ENCODE results near the gene STXBP4. TPM values are rescaled to one million over a fixed set of nuclear protein-coding genes. Genes with fewer than 3 reads are reported as not detected.

Gene STXBP4
- total RNA-seq, 1 experiment from 2014 or later = 16.5 TPM

DNA sequence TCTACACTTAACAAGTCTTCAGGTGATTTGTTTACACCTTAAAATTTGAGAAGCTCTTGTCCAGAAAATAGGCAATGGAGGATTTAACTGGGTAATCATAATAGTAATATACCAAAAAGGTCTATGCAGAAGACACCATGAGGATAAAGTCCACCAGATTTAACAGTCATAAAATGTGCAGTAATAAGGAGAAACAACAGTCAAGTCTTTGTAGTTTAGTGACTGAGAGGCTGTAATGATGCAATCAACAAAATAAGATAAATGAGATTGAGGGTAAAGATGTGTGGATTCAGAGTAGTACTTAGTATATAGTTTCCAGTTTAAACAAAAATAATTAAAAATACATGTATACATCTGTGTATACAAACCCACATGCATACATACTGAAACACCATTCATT is 91.2 kb downstream of the STXBP4 start:
- no peak overlapping the region for H3K56ac ChIP-seq (ENCODE audit: insufficient read length, low read depth, low read length)
- DNase-seq = no peak
- no peak overlapping the region for H3K9ac ChIP-seq (ENCODE audit: extremely low read depth, insufficient read length, low read length)
- no peak overlapping the region for H3K23ac ChIP-seq (ENCODE audit: insufficient read length, low read depth, low read length)
- no peaks in the 10 kb centered on the region for H3K23me2 ChIP-seq (ENCODE audit: insufficient read length, low read depth, low read length, poor library complexity, severe bottlenecking)
- no peaks in the 10 kb centered on the region for H3K36me3 Mint-ChIP-seq (ENCODE audit: insufficient read depth in 1 of 3, low read depth in 3 of 3)
- no peak overlapping the region for H2BK20ac ChIP-seq (ENCODE audit: low read depth, low read length, poor library complexity, severe bottlenecking)
- H3K18ac ChIP-seq (ENCODE audit: insufficient read length, low read depth, low read length) = no peak overlapping the region
- H3K27me3 ChIP-seq (ENCODE audit: insufficient read depth, low read length) = no peaks in the 10 kb centered on the region
- H3K4me3 Mint-ChIP-seq = no peak overlapping the region
- no peak overlapping the region for H2BK5ac ChIP-seq (ENCODE audit: insufficient read length, low read length)
- no peak overlapping the region for H4K5ac ChIP-seq (ENCODE audit: insufficient read length, low read depth, low read length)
- no peak overlapping the region for H3K4ac ChIP-seq (ENCODE audit: low read depth, low read length)
- H3K14ac ChIP-seq (ENCODE audit: insufficient read depth, low read length) = no peak overlapping the region
- no peak overlapping the region for H3T11ph ChIP-seq (ENCODE audit: low read length)
- no peaks in the 10 kb centered on the region for H4K20me1 ChIP-seq (ENCODE audit: control insufficient read depth, insufficient read depth, insufficient read length)
- no peaks in the 10 kb centered on the region for H3K27me3 Mint-ChIP-seq (ENCODE audit: low read depth)
- no peak overlapping the region for H3K4me2 ChIP-seq (ENCODE audit: insufficient read depth, insufficient read length, low read length)
- no peak for TF ChIP-seq CTCF (conservative IDR thresholded peaks at IDR 0.05)
- no peaks in the 10 kb centered on the region for H3K4me1 Mint-ChIP-seq
- H2BK12ac ChIP-seq (ENCODE audit: insufficient read length, low read depth, low read length) = no peak overlapping the region
- H2BK120ac ChIP-seq (ENCODE audit: low read depth, low read length, poor library complexity, severe bottlenecking) = no peak overlapping the region
- no peak overlapping the region for H3K27ac Mint-ChIP-seq
- H2AK5ac ChIP-seq (ENCODE audit: insufficient read length, low read length) = no peak overlapping the region
- H2AFZ ChIP-seq (ENCODE audit: low read length) = no peak overlapping the region
- no peaks in the 10 kb centered on the region for H3K9me3 ChIP-seq (ENCODE audit: control insufficient read depth, low read depth, low read length)
- no peak overlapping the region for H3K27ac ChIP-seq (ENCODE audit: insufficient read length, low read depth, low read length)
- no peaks in the 10 kb centered on the region for H3K9me3 Mint-ChIP-seq
- H3K79me2 ChIP-seq (ENCODE audit: insufficient read depth, low read length) = no peaks in the 10 kb centered on the region
- H4K8ac ChIP-seq (replicated peaks; ENCODE audit: insufficient read length, low read depth, low read length) = no peak overlapping the region
- H2BK15ac ChIP-seq (ENCODE audit: low read depth, low read length) = no peak overlapping the region
- H4K91ac ChIP-seq (ENCODE audit: insufficient read length, low read depth, low read length) = no peak overlapping the region
- H3K79me1 ChIP-seq (ENCODE audit: insufficient read depth, low read depth, low read length, poor library complexity, severe bottlenecking) = no peaks in the 10 kb centered on the region
- H3K4me1 ChIP-seq (ENCODE audit: insufficient read depth, low read length) = no peaks in the 10 kb centered on the region

All from H9 (cell line).